NB4 (cell line): ENCODE measurements around the gene PHACTR1.

Experiments used
- MYC ChIP-seq: IDR thresholded peaks from 2 replicates; pipeline ENCODE4 v1.6.1; 2011; ENCODE audit warnings: low read depth, low read length
- POLR2A ChIP-seq: IDR thresholded peaks from 2 replicates; pipeline ENCODE4 v1.6.1; 2011; ENCODE audit warnings: mild to moderate bottlenecking; ENCODE audit not compliant: insufficient read length; ENCODE audit errors: extremely low read depth
- TF ChIP-seq, protein P1 (sequence below): IDR thresholded peaks from one replicate; pipeline ENCODE4 v1.5.1; 2012; ENCODE audit warnings: low read depth, low read length
- TF ChIP-seq, protein P2 (sequence below): IDR thresholded peaks from 2 replicates; pipeline ENCODE4 v1.6.1; 2011; ENCODE audit warnings: low read depth, low read length

DNA sequence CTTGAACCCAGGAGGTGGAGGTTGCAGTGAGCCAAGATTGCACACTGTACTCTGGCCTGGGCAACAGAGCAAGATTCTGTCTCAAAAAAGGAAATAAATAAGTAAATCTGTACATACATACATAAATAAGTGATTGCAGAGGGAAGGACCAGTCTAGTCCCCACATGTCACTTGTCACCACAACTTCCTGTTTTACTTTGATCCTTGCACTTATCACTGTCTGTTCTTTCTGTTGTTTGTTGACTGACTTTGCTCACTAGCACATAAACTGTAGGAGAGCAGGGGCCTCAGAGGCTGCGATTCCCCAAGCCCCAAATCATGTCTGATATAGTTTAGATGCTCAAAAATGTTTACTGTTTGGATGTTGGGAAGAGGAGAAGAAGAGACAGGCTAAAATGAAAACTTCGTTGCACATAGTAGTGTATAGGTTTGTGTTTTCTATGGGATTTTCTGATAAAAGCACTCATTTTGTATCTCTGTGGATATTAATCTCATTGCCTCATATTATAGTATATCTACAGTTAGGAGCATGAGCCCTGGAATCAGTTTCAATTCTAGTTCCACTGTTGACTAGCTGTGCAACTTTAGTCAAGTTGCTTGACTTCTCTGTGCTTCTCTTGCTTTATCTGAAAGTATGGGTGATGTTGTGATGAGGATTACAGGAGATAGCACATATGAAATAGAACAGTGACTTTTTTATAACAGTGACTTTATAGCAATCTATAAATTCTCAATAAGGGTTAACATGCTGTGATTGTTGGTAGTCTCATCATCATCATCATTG, 446.8 kb downstream of the PHACTR1 start:
- TF ChIP-seq, protein P1, sequence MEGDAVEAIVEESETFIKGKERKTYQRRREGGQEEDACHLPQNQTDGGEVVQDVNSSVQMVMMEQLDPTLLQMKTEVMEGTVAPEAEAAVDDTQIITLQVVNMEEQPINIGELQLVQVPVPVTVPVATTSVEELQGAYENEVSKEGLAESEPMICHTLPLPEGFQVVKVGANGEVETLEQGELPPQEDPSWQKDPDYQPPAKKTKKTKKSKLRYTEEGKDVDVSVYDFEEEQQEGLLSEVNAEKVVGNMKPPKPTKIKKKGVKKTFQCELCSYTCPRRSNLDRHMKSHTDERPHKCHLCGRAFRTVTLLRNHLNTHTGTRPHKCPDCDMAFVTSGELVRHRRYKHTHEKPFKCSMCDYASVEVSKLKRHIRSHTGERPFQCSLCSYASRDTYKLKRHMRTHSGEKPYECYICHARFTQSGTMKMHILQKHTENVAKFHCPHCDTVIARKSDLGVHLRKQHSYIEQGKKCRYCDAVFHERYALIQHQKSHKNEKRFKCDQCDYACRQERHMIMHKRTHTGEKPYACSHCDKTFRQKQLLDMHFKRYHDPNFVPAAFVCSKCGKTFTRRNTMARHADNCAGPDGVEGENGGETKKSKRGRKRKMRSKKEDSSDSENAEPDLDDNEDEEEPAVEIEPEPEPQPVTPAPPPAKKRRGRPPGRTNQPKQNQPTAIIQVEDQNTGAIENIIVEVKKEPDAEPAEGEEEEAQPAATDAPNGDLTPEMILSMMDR: no peak
- TF ChIP-seq, protein P2, sequence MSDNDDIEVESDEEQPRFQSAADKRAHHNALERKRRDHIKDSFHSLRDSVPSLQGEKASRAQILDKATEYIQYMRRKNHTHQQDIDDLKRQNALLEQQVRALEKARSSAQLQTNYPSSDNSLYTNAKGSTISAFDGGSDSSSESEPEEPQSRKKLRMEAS: no peak
- TF ChIP-seq POLR2A (no peak), MYC (no peak)
